Stimulated activated CD8-positive, alpha-beta memory T cell treated with anti-CD3 and anti-CD28 coated beads, Interleukin-7, amount 100 ng/mL, for 1 hour (primary cell): ENCODE measurements around the gene GAGE12F.
"Not testable (repeated sequence)": the region's sequence is repeated elsewhere in the genome, so short reads cannot be mapped to it uniquely, and the experiment has no call there.

Experiments
- DNase-seq, 2 donors: peaks; one replicate each; pipeline ENCODE4 v3.0.0-alpha.2; 2020; ENCODE audit warnings: low read depth in 2 of 2

The GAGE12F gene

GRCh38 chrX:49560542-49560941 lies at the start of gene GAGE12F:
TSS of gene GAGE12F (plus strand) at chrX:49560842. CDS start at chrX:49561997, 1,155 bp downstream.
- DNase-seq = not testable (repeated sequence)

- not testable (repeated sequence) for DNase-seq
Observed at GRCh38 chrX:49531877-49532276, 28.8 kb upstream of the GAGE12F start, which contains the start of gene GAGE12C. TSS of gene GAGE12C (plus strand) at chrX:49532177. CDS start at chrX:49533332, 1,155 bp downstream.

- DNase-seq = not testable (repeated sequence)
Observed at GRCh38 chrX:49541433-49541832, 19.2 kb upstream of the GAGE12F start, which contains the start of gene GAGE12D. TSS of gene GAGE12D (plus strand) at chrX:49541733. CDS start at chrX:49542888, 1,155 bp downstream.

DNA sequence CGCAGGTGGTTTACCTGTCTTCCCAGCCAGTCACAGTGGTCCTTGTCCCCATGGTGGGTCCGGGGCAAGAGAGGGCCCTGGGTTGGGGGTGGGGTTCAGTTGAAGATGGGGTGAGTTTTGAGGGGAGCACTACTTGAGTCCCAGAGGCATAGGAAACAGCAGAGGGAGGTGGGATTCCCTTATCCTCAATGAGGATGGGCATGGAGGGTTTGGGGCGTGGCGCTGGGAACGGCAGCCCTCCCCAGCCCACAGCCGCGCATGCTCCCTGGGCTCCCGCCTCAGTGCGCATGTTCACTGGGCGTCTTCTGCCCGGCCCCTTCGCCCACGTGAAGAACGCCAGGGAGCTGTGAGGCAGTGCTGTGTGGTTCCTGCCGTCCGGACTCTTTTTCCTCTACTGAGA lies 9.7 kb upstream of the GAGE12F start, which contains the start of gene GAGE12E:
Gene GAGE12E, plus strand, starts transcription at position 301 of the 400 bp plus-strand sequence. CDS start 1,155 bp downstream, outside the sequence.
- DNase-seq = not testable (repeated sequence)

- not testable (repeated sequence) for DNase-seq
Observed at GRCh38 chrX:49568728-49569127, 8.1 kb downstream of the GAGE12F start.

DNA sequence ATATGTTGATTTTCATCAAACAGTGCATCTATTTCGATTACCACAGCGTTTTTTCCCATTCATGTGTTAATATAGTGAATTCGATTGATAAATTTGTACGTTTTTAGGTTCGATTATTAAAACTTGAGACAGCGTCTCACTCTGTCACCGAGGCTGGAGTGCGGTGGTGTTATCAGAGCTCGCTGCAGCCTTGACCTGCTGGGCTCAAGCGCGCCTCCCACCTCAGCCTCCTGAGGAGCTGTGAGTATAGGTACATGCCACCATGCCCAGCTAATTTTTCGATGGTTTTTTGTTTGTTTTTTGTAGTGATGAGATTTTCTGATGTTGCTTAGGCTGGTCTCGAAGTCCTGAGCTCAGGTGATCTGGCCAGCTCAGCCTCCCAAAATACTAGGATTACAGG lies 8.5 kb downstream of the GAGE12F start:
- DNase-seq = not testable (repeated sequence)

DNA sequence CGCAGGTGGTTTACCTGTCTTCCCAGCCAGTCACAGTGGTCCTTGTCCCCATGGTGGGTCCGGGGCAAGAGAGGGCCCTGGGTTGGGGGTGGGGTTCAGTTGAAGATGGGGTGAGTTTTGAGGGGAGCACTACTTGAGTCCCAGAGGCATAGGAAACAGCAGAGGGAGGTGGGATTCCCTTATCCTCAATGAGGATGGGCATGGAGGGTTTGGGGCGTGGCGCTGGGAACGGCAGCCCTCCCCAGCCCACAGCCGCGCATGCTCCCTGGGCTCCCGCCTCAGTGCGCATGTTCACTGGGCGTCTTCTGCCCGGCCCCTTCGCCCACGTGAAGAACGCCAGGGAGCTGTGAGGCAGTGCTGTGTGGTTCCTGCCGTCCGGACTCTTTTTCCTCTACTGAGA lies 9.5 kb downstream of the GAGE12F start, which contains the start of gene GAGE12G:
Gene GAGE12G, plus strand, starts transcription at position 301 of the 400 bp plus-strand sequence. CDS start 1,155 bp downstream, outside the sequence.
- not testable (repeated sequence) for DNase-seq

DNA sequence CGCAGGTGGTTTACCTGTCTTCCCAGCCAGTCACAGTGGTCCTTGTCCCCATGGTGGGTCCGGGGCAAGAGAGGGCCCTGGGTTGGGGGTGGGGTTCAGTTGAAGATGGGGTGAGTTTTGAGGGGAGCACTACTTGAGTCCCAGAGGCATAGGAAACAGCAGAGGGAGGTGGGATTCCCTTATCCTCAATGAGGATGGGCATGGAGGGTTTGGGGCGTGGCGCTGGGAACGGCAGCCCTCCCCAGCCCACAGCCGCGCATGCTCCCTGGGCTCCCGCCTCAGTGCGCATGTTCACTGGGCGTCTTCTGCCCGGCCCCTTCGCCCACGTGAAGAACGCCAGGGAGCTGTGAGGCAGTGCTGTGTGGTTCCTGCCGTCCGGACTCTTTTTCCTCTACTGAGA lies 19.0 kb downstream of the GAGE12F start, which contains the start of gene GAGE12H:
Gene GAGE12H, plus strand, starts transcription at position 301 of the 400 bp plus-strand sequence. CDS start 1,155 bp downstream, outside the sequence.
- not testable (repeated sequence) for DNase-seq

GRCh38 chrX:49589196-49589595 lies 28.6 kb downstream of the GAGE12F start, which contains the start of gene GAGE2A:
TSS of gene GAGE2A (plus strand) at chrX:49589496. CDS start at chrX:49590651, 1,155 bp downstream.
- not testable (repeated sequence) for DNase-seq

- DNase-seq = not testable (repeated sequence)
Observed at GRCh38 chrX:49589769-49590478, 29.3 kb downstream of the GAGE12F start.

DNA sequence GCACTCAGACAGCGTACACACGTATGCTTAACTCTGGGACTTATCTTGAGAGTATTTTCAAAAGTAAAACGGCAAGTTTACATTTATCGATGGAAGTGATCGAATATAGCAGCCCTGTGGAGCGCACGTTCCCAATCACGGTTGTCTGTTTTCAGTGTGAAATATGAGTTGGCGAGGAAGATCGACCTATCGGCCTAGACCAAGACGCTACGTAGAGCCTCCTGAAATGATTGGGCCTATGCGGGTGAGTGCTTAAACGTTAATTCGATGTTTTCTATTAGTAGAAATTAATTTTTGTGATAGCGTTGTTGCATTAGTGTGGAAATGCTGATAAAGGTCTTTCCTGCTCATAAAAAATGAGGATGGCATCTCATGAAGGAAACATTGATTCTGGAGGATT lies 29.8 kb downstream of the GAGE12F start:
- not testable (repeated sequence) for DNase-seq

GRCh38 chrX:49598720-49599119 lies 38.1 kb downstream of the GAGE12F start, which contains the start of gene GAGE1:
TSS of gene GAGE1 (plus strand) at chrX:49599020. CDS start at chrX:49600175, 1,155 bp downstream.
- DNase-seq = not testable (repeated sequence)

DNA sequence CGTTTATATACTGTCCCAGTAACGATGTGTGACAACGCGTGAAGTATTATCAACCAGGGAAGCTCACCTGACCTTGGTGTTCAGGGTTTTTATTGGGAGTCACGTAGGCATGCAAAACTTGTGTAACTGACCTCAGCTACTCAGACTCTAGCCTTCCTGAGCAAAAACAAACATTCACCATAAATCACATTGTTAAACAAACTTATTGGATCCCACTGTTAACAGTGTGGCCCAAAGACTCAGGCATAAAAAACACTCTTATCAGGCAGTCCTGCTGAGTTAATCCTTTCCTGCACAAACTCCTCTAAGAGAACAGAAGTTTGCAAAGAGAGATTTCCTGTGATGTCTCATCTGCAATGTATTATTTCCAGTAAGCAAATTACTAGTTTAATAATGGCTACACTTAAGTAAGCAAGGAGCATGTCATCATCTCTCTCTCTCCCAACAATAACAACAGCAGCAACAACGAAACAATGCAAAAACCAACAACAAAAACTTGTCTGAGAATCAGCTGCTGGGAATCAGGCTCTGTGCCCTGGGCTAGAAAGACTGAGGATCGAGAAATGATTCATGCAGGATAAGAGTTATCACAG lies 50.2 kb downstream of the GAGE12F start:
- no peak for DNase-seq
